ENCODE data around the gene USP20.

Gene USP20

GRCh38 chr9:129929496-129930125 lies 94.4 kb downstream of the USP20 start:
- no peak for DNase-seq

DNA sequence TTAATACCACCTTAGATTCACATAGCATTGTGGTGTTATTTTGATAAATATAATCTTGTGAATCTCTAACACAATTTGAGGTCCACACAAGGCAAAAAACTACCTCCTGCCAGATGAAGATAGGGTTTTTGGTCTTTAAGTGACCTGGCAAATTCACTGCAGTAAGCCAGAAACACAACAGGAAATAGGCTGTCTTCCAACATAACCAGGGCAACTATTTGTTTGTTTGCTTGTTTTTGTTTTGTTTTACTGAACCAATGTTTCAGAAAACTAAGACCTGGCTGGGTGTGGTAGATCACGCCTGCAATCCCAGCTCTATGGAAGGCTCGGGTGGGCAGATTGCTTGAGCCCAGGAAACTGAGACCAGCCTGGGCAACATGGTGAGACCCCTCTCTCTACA lies 95.5 kb downstream of the USP20 start:
- DNase-seq = no peak
